ENCODE data around the gene NF1.

DNA sequence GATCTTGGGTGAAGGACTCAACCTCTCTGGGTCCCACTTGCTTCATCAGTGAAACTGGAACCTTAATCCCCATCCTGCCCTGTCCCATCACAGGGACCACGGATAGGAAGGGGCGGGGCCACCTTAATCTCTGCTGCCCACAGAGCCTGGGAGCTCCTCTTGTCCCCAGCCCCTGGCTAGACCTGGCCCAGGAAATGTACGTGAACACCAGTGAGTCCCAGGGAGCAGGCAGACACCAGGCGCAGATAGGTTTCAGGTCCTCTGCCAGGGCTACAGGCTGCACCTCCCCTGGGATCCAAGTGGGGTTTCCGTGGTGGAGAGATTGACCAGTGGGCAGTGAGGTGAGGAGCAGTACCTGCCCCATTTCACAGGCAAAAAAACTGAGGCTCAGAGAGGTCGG, 317.7 kb downstream of the NF1 start:
- TF ChIP-seq POLR2AphosphoS5 (IDR thresholded peaks at IDR 0.05) (no peak), CTCF (IDR thresholded peaks at IDR 0.05) (no peak)

All from gastroesophageal sphincter (tissue), 3 donors.